OCI-LY1 (cell line): Measurements from ENCODE around the gene PDPN.

Experiments
- EZH2 ChIP-seq: fragments of 200-600 bp; sonication (generic), shearing (Covaris generic); IDR thresholded peaks from 2 replicates; pipeline ENCODE4 v1.8.0; 2017; ENCODE audit warnings: borderline replicate concordance, mixed run types, mild to moderate bottlenecking, antibody characterized with exemption, low read length, moderate library complexity, mixed read lengths
- TF ChIP-seq, protein P1 (sequence below): fragments of 200-600 bp; sonication (generic), shearing (Covaris generic); IDR thresholded peaks from 2 replicates; pipeline ENCODE4 v1.5.1; 2017; ENCODE audit warnings: mild to moderate bottlenecking, antibody characterized with exemption, low read length, moderate library complexity, mixed read lengths

DNA sequence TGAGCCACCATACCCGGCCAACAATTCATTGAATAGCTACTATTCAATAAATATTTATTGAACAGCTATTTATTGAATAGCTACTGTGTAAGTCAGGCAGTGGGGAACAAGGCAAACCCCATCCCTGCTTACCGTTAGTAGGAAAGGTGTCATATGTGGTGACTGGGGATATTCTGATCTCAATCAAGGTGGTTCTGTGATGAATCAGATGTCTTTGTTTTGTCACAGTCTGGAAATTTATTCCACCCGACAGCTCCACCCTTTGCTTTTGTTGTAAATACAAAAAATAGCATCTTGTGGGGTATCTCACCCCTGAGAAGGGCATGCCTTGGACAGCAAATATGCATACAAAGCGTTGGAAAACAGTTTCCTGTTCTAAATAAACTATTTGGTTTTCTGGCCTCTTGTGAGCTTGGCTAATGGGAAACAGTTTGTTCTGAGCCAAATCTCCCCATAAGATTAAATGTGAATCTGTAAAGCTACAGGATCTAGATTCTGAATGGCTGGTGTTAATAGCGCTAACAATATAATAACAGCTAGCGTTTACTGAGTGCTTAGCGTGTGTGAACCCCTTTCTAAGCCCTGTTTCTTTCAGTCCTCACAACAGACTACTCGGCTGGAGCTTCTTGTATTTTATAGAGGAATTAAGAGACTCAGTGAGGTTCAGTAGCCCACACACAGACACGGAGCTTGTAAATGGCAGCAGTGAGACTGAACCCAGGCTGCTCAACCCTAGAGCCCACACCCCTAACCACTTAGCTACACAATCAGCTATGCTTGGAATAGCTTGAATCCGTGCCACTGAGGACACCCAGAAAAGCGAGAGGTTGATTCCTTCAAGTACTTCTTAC, 5.5 kb downstream of the PDPN start:
- TF ChIP-seq, protein P1, sequence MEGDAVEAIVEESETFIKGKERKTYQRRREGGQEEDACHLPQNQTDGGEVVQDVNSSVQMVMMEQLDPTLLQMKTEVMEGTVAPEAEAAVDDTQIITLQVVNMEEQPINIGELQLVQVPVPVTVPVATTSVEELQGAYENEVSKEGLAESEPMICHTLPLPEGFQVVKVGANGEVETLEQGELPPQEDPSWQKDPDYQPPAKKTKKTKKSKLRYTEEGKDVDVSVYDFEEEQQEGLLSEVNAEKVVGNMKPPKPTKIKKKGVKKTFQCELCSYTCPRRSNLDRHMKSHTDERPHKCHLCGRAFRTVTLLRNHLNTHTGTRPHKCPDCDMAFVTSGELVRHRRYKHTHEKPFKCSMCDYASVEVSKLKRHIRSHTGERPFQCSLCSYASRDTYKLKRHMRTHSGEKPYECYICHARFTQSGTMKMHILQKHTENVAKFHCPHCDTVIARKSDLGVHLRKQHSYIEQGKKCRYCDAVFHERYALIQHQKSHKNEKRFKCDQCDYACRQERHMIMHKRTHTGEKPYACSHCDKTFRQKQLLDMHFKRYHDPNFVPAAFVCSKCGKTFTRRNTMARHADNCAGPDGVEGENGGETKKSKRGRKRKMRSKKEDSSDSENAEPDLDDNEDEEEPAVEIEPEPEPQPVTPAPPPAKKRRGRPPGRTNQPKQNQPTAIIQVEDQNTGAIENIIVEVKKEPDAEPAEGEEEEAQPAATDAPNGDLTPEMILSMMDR: no peak
- TF ChIP-seq EZH2: no peak
